ENCODE results near the gene SMYD3. TPM values are rescaled to one million over a fixed set of nuclear protein-coding genes. Genes with fewer than 3 reads are reported as not detected.
"Not testable (repeated sequence)": the region's sequence is repeated elsewhere in the genome, so short reads cannot be mapped to it uniquely, and the experiment has no call there.

The SMYD3 gene
- polyA plus RNA-seq, 1 donor from 2014 or later = 35.9 TPM

DNA sequence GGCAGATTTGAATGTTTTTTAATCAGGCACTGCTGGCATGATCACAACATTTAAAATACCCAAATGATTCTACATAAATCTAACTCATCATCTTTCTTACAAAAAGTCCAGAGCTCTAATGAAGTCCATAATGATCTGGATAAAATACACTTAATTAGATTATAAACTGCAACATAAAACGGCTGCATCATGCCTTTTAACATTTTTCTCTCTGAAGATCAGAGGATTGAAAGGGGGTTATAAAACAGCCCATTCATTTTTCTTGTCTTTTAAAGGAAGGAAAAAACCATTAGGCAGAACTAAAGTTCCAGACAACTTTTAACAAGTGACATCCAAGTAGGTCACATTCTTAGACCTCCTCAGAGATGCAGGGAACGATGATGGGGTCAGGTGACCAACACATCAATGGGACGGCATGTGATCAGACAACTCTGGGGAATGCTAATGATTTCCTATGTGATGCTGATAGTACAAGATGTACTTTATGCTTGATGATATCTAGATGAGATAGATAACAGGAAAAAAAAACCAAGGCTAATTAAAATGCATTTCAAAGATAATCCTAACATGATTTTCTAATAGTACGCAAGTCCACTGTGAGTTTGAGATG, 455.1 kb downstream of the SMYD3 start:
- no peak overlapping the region for H3K4me3 Mint-ChIP-seq
- H3K36me3 Mint-ChIP-seq = peaks cover 14% of the 10 kb centered on the region
- no peaks in the 10 kb centered on the region for H3K27me3 Mint-ChIP-seq
- no peak overlapping the region for H3K27ac Mint-ChIP-seq
- H3K4me1 Mint-ChIP-seq = peaks cover 0 to 1% (median 0%) of the 10 kb centered on the region in 3 donors
- peaks cover 0 to 6% (median 5%) of the 10 kb centered on the region in 3 donors for H3K9me3 Mint-ChIP-seq

DNA sequence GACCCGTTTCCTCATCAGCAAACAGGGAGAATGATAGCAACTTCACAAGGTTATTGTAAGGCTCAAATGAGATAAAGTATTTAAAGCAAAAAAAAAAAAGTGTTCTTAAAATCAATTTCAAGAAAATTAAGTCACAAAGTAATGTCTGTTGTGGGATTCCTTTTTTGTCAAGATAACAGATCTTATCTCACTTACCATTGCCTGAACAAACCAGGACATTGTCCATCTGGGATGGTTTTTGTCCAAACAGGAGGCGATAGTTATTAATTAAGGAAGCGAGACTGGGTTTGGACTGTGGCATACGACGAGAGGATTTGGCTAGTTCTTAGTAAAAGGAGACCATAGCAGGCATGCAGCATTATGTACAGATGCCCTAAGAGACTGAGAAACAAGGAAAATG, 458.4 kb downstream of the SMYD3 start:
- no peaks in the 10 kb centered on the region for H3K4me1 Mint-ChIP-seq
- no peak overlapping the region for H3K4me3 Mint-ChIP-seq
- no peaks in the 10 kb centered on the region for H3K27me3 Mint-ChIP-seq
- peaks cover 2% of the 10 kb centered on the region for H3K36me3 Mint-ChIP-seq
- H3K27ac Mint-ChIP-seq = no peak overlapping the region
- peaks cover 0 to under 1% (median 0%) of the 10 kb centered on the region in 3 donors for H3K9me3 Mint-ChIP-seq

DNA sequence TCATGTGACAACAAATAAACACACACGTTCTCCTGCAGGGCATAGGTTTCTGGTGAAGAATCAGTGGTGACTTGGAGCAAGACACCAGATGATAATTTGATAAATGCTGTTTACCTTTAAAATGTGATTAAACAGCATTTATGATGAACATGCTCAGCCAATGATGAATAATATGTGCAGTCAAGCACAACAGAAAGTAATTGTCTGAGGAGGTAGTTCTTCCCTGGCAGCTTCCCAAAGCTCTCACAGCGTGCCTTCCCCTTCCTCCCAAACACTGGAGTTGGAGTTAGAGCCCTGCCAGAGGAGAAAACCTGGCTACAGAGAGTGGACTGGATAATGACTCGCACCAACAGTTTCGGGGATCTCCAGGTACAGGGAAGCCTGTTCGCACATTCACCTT, 463.5 kb downstream of the SMYD3 start:
- no peaks in the 10 kb centered on the region for H3K27me3 Mint-ChIP-seq
- no peaks in the 10 kb centered on the region for H3K9me3 Mint-ChIP-seq
- H3K27ac Mint-ChIP-seq = no peak overlapping the region
- H3K36me3 Mint-ChIP-seq = peaks cover 4% of the 10 kb centered on the region
- no peaks in the 10 kb centered on the region for H3K4me1 Mint-ChIP-seq
- no peak overlapping the region for H3K4me3 Mint-ChIP-seq

DNA sequence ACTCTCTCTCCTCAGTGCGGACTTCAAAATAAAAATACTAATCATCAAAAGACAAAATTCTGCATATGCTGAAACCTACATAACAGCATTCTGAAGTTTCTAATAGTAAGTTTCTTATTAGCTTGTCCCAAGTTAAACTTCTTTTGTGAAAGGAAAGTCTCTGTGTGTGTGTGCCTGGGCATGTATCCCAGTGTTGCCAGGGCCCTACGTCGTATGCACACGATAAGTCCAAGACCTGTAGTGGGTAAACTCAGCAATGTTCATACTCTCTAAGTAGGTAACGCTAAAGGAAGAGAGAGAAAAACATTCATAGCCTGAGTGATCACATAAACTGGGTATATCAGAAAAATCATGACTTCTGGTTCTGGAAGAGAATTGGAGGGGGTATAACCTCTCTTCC, 465.7 kb downstream of the SMYD3 start:
- Mint-ChIP-seq H3K4me3 (no peak overlapping the region), H3K9me3 (no peaks in the 10 kb centered on the region), H3K36me3 (peaks cover 2% of the 10 kb centered on the region), H3K27ac (no peak overlapping the region), H3K4me1 (no peaks in the 10 kb centered on the region), H3K27me3 (no peaks in the 10 kb centered on the region)

DNA sequence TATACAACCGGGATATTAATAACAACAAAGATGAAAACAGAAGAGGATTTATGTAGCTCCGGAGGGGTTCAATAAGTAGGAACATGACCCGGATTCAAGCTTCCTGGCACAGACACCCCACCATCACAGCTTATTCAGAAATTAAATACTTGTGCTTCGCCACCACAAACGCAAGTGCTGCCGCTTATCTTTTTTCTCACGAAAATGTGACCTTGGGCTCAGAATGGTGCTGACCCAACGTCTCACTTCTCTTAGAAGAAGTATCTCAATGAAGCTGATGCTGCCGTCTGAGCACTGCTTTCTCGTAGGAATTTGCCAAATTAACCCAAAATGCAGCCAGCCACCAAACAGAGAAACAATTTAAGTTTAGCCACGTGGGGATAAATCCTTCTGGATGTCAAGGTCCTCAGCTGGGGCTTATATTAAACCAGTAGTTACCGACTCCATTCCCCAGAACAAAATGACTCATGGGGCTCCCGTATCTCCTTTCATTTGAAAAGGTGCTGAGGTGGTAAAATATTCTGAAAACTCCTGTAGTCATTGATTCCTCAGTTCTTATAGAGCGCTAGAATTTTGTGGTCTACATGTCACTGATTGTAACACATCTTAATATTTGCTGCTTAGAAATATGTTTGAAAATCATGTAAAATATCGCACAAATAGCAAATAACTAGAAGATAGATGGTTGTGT, 466.7 kb downstream of the SMYD3 start:
- Mint-ChIP-seq H3K4me3 (no peak overlapping the region), H3K36me3 (peaks cover 6% of the 10 kb centered on the region), H3K4me1 (peaks cover 0 to 1% (median 0%) of the 10 kb centered on the region in 3 donors), H3K9me3 (no peaks in the 10 kb centered on the region), H3K27me3 (no peaks in the 10 kb centered on the region), H3K27ac (no peak overlapping the region)

DNA sequence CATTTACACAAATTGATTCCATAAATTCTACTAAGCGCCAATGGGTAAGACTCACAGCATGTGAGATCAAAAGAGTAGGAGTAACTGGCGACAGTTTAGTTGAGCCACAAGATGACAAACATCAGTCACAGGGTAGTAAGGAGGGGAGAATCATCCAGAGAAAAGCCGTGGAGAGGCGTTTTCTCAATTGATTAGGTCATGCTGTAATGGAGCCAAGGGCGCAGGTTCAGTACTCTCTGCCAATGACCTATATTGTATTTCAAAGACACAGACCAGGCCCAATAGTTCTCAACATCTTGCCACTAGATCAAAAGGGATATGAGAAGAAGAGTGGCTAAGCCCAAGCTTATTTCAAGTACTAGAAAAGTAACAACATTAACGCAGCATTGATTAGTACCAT, 467.5 kb downstream of the SMYD3 start:
- H3K36me3 Mint-ChIP-seq = peaks cover 6% of the 10 kb centered on the region

DNA sequence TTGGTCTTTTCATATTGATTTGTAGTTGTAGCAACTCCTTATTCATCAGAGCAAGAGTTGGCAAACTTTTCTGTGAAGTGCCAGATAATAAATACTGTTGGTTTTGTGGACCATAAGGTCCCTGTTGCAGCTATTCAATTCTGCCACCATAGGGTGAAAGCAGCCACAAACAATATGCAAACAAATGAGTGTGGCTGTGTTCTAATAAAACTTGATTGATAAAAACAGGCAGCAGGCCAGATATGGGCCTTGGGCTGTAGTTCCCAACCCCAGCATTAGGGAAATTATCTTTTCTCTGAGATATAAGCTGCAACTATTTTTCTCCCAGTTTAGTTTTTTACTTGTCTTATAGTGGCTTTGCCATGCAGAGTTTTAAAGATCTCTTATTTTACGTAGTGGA, 469.2 kb downstream of the SMYD3 start:
- no peak overlapping the region for H3K4me3 Mint-ChIP-seq
- peaks cover 6% of the 10 kb centered on the region for H3K36me3 Mint-ChIP-seq
- no peak overlapping the region for H3K27ac Mint-ChIP-seq
- peaks cover 0 to 1% (median 0%) of the 10 kb centered on the region in 3 donors for H3K4me1 Mint-ChIP-seq
- no peaks in the 10 kb centered on the region for H3K9me3 Mint-ChIP-seq
- no peaks in the 10 kb centered on the region for H3K27me3 Mint-ChIP-seq

More for the DNA sequence above, 467.5 kb downstream of the SMYD3 start:
- Mint-ChIP-seq H3K27me3 (no peaks in the 10 kb centered on the region), H3K27ac (no peak overlapping the region), H3K4me3 (no peak overlapping the region), H3K9me3 (no peaks in the 10 kb centered on the region), H3K4me1 (peaks cover 0 to 1% (median 0%) of the 10 kb centered on the region in 3 donors)

DNA sequence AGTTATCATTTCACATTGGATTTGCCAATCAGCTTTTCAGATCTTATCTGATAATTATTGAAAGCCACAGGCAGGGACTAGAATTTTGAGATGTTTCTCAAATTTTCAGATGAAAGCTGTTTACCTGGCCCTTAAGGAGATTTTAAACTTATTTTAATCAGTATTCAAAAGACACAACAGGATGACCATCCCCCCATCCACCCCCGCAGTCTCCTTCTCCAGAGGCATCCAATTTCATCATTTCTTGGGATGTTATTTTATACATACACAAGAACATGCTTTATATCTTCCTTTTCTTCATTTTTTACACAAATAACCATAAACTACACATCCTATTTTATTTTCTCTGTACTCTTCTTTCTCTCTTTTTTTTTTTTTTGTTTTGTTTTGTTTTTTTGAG, 470.9 kb downstream of the SMYD3 start:
- no peaks in the 10 kb centered on the region for H3K9me3 Mint-ChIP-seq
- no peak overlapping the region for H3K4me3 Mint-ChIP-seq
- H3K36me3 Mint-ChIP-seq = peaks cover 6% of the 10 kb centered on the region
- no peaks in the 10 kb centered on the region for H3K27me3 Mint-ChIP-seq
- no peak overlapping the region for H3K27ac Mint-ChIP-seq
- H3K4me1 Mint-ChIP-seq = peaks cover 0 to 1% (median 0%) of the 10 kb centered on the region in 3 donors

DNA sequence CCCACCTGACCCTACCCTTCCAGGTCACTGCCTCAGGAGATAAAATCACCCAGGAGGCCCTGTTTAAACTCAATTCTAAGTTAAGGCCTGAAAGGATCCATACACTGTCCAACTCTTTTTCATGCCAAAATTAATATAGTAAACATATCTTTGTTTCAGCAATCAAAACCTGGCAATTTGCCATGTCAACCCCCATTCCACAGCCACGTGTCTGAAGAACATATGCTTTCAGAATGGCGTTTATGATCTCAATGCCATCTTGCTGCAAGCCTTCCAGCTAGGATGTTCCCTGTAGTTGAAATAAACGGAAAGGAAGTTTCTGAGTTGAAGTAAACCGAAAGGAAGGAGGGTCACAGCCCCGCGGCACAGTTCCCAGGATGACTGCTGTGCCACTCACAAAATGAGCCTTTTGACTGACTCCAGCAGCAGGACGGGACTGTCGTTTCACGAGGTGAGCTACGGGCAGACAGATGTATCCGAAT, 472.0 kb downstream of the SMYD3 start:
- Mint-ChIP-seq H3K9me3 (no peaks in the 10 kb centered on the region), H3K4me3 (no peak overlapping the region), H3K36me3 (peaks cover 6% of the 10 kb centered on the region), H3K27ac (no peak overlapping the region), H3K27me3 (no peaks in the 10 kb centered on the region), H3K4me1 (peaks cover 0 to 1% (median 0%) of the 10 kb centered on the region in 3 donors)

DNA sequence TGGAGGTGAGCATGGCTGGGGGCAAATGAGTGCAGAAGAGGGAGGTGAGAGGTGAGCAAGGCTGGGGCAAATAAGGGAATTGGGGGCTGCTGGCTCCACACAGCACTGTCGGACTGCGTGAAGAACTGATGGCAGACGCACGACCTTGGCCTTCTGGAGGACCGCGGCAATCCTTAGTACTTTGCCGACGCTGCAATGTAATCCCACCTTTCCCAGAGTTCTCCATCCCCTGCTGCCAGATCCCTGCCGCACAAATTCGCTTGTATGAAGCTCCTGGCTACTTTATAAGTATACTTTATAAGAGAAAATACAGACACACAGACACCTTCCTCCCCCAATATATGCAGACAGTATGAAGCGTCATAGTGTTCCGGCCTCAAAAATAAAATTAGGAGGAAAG, 472.4 kb downstream of the SMYD3 start:
- Mint-ChIP-seq H3K9me3 (no peaks in the 10 kb centered on the region), H3K4me3 (no peak overlapping the region), H3K27me3 (no peaks in the 10 kb centered on the region), H3K4me1 (peaks cover 0 to 1% (median under 1%) of the 10 kb centered on the region in 3 donors), H3K27ac (no peak overlapping the region), H3K36me3 (peaks cover 4% of the 10 kb centered on the region)

DNA sequence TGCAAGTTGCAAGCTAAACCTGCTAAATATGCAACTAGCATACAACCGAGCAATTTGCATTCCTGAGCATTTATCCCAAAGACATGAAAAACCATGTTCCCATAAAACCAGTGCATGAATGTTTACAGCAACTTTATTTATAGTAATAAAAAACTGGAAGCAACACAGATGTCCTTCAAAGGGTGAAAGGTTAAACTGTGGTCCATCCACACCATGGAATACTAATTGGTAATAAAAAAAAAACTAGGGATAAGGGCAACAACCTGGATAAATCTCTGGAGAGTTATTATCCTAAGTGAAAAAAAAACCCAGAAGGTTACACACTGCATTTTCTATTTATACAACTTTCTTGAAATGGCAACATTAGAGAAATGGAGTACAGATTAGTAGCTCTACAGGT, 474.1 kb downstream of the SMYD3 start:
- H3K36me3 Mint-ChIP-seq = peaks cover 4% of the 10 kb centered on the region
- peaks cover 0 to 2% (median 1%) of the 10 kb centered on the region in 3 donors for H3K4me1 Mint-ChIP-seq
- peaks cover 0 to 5% (median 4%) of the 10 kb centered on the region in 3 donors for H3K9me3 Mint-ChIP-seq
- H3K27me3 Mint-ChIP-seq = no peaks in the 10 kb centered on the region
- no peak overlapping the region for H3K27ac Mint-ChIP-seq
- H3K4me3 Mint-ChIP-seq = no peak overlapping the region

DNA sequence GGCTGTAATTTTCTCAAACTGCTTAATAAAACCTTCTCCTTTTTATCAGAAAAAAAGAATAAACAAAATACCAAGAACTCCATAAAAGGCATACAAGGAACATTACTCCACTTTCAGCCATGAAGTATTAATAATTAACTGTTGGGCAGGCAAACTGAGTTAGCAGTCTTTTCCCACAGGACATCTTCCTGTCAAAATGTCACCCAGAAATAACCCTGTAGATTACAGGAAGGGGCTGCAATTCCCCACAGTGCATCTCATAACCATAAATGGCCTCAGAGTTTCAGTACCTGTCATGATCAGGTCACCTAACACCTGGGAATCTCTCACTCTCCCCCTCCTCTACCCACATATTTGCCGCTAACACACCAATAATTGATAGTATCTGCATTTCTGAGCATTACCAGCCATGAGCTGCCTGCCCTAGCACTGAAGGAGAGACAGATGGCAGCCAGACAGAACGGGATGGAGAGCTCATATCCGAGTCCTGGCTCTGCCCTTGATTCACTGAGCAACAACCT, 475.0 kb downstream of the SMYD3 start:
- Mint-ChIP-seq H3K27me3 (no peaks in the 10 kb centered on the region), H3K4me1 (peaks cover 0 to 2% (median 1%) of the 10 kb centered on the region in 3 donors), H3K9me3 (peaks cover 0 to 5% (median 4%) of the 10 kb centered on the region in 3 donors), H3K4me3 (no peak overlapping the region), H3K36me3 (peaks cover 7% of the 10 kb centered on the region), H3K27ac (no peak overlapping the region)

DNA sequence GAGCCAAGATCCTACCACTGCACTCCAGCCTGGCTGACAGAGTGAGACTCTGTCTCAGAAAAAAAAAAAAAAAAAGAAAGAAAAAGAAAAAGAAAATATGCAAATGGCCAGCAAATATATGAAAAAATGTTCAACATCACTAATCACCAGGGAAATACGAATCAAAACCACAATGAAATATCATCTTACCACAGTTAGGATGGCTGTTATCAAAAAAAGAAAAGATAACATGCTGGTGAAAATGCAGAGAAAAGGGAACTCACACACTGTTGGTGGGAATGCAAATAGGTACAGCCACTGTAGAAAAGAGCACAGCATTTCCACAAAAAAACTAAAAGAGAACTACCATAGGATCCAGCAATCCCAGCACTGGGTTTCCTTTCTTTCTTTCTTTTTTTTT, 477.5 kb downstream of the SMYD3 start:
- no peak overlapping the region for H3K27ac Mint-ChIP-seq
- peaks cover 3% of the 10 kb centered on the region for H3K36me3 Mint-ChIP-seq
- H3K9me3 Mint-ChIP-seq = peaks cover 0 to 5% (median 4%) of the 10 kb centered on the region in 3 donors
- H3K4me3 Mint-ChIP-seq = no peak overlapping the region
- no peaks in the 10 kb centered on the region for H3K27me3 Mint-ChIP-seq
- peaks cover 0 to 2% (median 0%) of the 10 kb centered on the region in 3 donors for H3K4me1 Mint-ChIP-seq

DNA sequence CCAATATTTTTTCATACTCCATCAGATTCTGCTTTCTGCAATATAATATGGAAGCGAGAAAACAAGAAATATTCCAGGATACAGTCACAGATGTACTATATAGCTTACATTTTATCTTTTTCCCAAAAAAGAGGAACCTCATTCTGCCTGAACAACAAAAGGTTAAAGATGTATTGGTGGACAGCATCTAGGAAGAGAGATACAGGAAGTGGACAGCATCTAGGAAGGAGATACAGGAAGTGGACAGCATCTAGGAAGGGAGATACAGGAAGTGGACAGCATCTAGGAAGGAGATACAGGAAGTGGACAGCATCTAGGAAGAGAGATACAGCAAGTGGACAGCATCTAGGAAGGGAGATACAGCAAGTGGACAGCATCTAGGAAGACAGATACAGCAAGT, 483.0 kb downstream of the SMYD3 start:
- not testable (repeated sequence) for H3K9me3 Mint-ChIP-seq, H3K4me1 Mint-ChIP-seq, H3K27ac Mint-ChIP-seq, H3K4me3 Mint-ChIP-seq, H3K27me3 Mint-ChIP-seq, H3K36me3 Mint-ChIP-seq

DNA sequence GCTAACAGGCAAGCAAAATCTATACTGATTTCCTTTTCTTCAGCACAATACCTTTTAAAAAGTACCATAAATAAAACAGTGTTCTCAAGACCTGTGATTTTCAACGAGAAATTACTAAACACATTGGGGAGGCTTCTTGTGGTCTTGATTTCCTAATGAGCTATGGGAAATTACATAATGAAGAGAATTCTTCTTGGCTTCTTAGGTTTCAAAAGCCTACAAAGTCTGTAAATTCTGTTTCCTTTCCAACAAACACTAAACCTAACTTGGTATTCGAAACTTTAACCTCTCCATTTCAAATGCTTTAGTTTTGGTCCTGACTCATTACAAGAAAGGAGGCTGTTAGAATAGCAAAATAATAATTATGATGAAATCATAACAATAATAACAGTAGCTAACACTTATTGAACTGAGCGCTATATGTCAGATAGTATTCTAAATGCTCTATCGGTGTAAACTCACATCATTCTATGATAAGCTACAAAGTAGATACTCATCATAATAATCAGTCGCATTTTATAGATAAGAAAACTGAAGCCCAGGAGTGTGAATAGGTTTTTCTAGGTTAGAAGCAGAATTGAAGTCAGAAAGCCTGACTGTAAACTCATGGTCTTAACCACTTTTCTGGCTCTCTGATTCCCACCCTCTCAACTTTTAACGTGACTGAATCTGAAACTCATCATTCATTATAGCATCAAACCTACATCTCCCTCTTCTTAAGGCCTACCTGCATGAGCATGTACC, 486.7 kb downstream of the SMYD3 start:
- H3K4me3 Mint-ChIP-seq = no peak overlapping the region
- H3K27ac Mint-ChIP-seq = no peak overlapping the region
- no peaks in the 10 kb centered on the region for H3K9me3 Mint-ChIP-seq
- no peaks in the 10 kb centered on the region for H3K4me1 Mint-ChIP-seq
- peaks cover 12% of the 10 kb centered on the region for H3K36me3 Mint-ChIP-seq
- no peaks in the 10 kb centered on the region for H3K27me3 Mint-ChIP-seq
